ENCODE results near the gene IDH3G. TPM values are rescaled to one million over a fixed set of nuclear protein-coding genes. Genes with fewer than 3 reads are reported as not detected.

The IDH3G gene
- total and polyA plus RNA-seq, 2 of the 8 experiments (the other 6 are each of a cell fraction or from before 2014, with no cell fraction given) = 39.4 to 66.7 TPM

DNA sequence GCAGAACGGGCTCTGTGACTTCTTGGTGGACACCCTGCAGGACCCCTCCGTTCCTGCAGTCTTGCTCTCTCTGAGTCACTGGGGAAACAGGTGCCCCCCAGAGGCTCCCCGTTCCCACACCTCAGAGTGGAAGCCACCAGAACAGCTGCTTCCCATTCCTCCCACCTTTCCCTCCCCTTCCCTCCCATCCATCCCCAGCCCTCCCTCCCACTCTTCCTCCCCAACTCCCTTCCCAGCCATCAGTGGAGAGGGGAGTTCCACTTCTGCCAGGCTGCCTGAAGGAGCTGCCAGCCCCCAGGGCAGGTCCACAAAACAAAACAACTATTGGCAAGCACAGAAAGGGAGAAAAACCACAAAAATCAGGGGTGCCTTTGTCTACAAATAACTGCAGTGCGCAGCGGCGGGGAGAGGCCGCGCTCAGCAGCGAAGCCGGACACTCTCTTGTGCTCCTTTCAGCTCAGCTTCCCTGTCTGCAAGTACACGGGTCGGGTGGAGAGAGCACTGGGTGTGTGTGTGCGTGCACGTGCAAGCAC is 8.4 kb upstream of the IDH3G start:
- no peak overlapping the region for H4K5ac ChIP-seq (ENCODE audit: insufficient read length, low read depth, low read length)
- H3K56ac ChIP-seq (replicated peaks; ENCODE audit: insufficient read length, low read depth, low read length) = no peak overlapping the region
- H3K27me3 ChIP-seq (replicated peaks in 1 of 4; ENCODE audit: control insufficient read depth in 3 of 4, extremely low read depth in 1 of 4, insufficient read depth in 3 of 4, low read length in 3 of 4) = no peaks in the 10 kb centered on the region
- H3K4me1 ChIP-seq (replicated peaks in 1 of 4; ENCODE audit: control insufficient read depth in 3 of 4, insufficient read depth in 4 of 4, low read length in 3 of 4) = no peaks in the 10 kb centered on the region
- no peak overlapping the region for H2BK120ac ChIP-seq (replicated peaks; ENCODE audit: low read depth, low read length)
- no peak overlapping the region for H3K27ac ChIP-seq (ENCODE audit: low read depth, low read length)
- peaks cover 2 to 10% of the 10 kb centered on the region in 2 experiments for H4K20me1 ChIP-seq (replicated peaks in 1 of 2; ENCODE audit: control insufficient read depth in 1 of 2, insufficient read depth in 2 of 2, low read length in 2 of 2)
- 100% methylated on average over 9 of the region's 14 CpGs; no CpG with 5 or more reads in 1 of the 2 experiments for WGBS, 2 experiments (ENCODE audit: extremely low coverage in 1 of 2, insufficient coverage in 1 of 2, insufficient read length in 1 of 2, insufficient replicate concordance in 2 of 2, low coverage in 1 of 2, low lambda C conversion rate in 2 of 2, missing lambda C conversion rate in 1 of 2)
- no peak overlapping the region for H3K4me3 ChIP-seq (ENCODE audit: extremely low read depth in 1 of 4, insufficient read depth in 2 of 4, low read depth in 3 of 4, low read length in 4 of 4)
- H2BK5ac ChIP-seq (ENCODE audit: low read depth, low read length) = no peak overlapping the region
- no peak for TF ChIP-seq EGR1 (IDR thresholded peaks at IDR 0.05; ENCODE audit: borderline replicate concordance, low read depth, low read length)
- TF ChIP-seq BRCA1 (IDR thresholded peaks at IDR 0.05; ENCODE audit: low read depth, low read length) = no peak
- TF ChIP-seq PHF8 (conservative IDR thresholded peaks at IDR 0.05; ENCODE audit: low read depth, low read length) = no peak
- TF ChIP-seq HDAC6 (IDR thresholded peaks at IDR 0.05; ENCODE audit: low read depth, low read length) = no peak
- no peak for TF ChIP-seq TEAD4 (IDR thresholded peaks at IDR 0.05; ENCODE audit: low read depth, low read length)
- no peak for TF ChIP-seq SP1 (IDR thresholded peaks at IDR 0.05; ENCODE audit: low read depth, low read length)
- no peak for TF ChIP-seq BACH1 (IDR thresholded peaks at IDR 0.05; ENCODE audit: low read length)
- TF ChIP-seq GTF2F1 (IDR thresholded peaks at IDR 0.05; ENCODE audit: borderline replicate concordance, low read depth, low read length) = no peak
- no peak overlapping the region for H3K9ac ChIP-seq (replicated peaks in 1 of 4; ENCODE audit: extremely low read depth in 1 of 4, low read depth in 3 of 4, low read length in 3 of 4)
- H3K4ac ChIP-seq (replicated peaks; ENCODE audit: insufficient read length, low read depth, low read length) = no peak overlapping the region
- no peak overlapping the region for H3K4me2 ChIP-seq (ENCODE audit: insufficient read depth in 1 of 2, low read depth in 2 of 2, low read length in 2 of 2)
- no peak overlapping the region for H2BK12ac ChIP-seq (ENCODE audit: low read depth, low read length)
- POLR2A ChIA-PET (ENCODE audit: partially characterized antibody) = interaction anchor here (0.8 to 1.5 kb wide), 3 partner anchors 9 to 23 kb away, joined by 3 to 4 read pairs (median 3); partner anchors contain the start of genes IDH3G and SSR4
- H3K23me2 ChIP-seq (ENCODE audit: low read depth, low read length) = no peaks in the 10 kb centered on the region
- H2AK5ac ChIP-seq (ENCODE audit: low read depth, low read length) = no peak overlapping the region
- H2BK20ac ChIP-seq (ENCODE audit: low read length) = no peak overlapping the region
- H3K79me1 ChIP-seq (ENCODE audit: low read depth, low read length) = peaks cover 3% of the 10 kb centered on the region
- DNase-seq (ENCODE audit: low read depth in 1 of 2, low spot score in 2 of 2) = no peak
- H2AFZ ChIP-seq (ENCODE audit: low read length) = no peak overlapping the region
- H4K8ac ChIP-seq (ENCODE audit: extremely low read depth, insufficient read depth, low read length) = no peak overlapping the region
- H3K36me3 ChIP-seq (ENCODE audit: control insufficient read depth in 2 of 4, insufficient read depth in 4 of 4, low read length in 3 of 4) = peaks cover 0 to 28% (median 5%) of the 10 kb centered on the region in 4 experiments; a peak in 3 of 8 replicates
- no peak overlapping the region for H3K14ac ChIP-seq (ENCODE audit: insufficient read length)
- CTCF ChIA-PET (ENCODE audit: partially characterized antibody) = no interaction called here
- no peak for FAIRE-seq
- no peak overlapping the region for H2BK15ac ChIP-seq (ENCODE audit: low read length)
- no peaks in the 10 kb centered on the region for H3K9me3 ChIP-seq (ENCODE audit: insufficient read depth in 2 of 2, low read depth in 1 of 2, low read length in 1 of 2)
- H3K18ac ChIP-seq (ENCODE audit: extremely low read depth, low read length) = no peak overlapping the region
- peaks cover 0 to 4% of the 10 kb centered on the region in 2 experiments; a peak in 1 of 4 replicates for H3K79me2 ChIP-seq (ENCODE audit: control insufficient read depth in 1 of 2, insufficient read depth in 2 of 2, low read length in 2 of 2)
- no peak overlapping the region for H4K91ac ChIP-seq (replicated peaks; ENCODE audit: insufficient read length, low read length)
- H3K23ac ChIP-seq (ENCODE audit: insufficient read length) = no peak overlapping the region

Data from H1 (cell line).